Liver (tissue), 9 donors: ENCODE data around the gene METTL8. TPM values are rescaled to one million over a fixed set of nuclear protein-coding genes. Genes with fewer than 3 reads are reported as not detected.

Experiments
- DNase-seq: peaks from one replicate; pipeline ENCODE4 v3.0.0-alpha.2; 2017; ENCODE audit warnings: low spot score
- H3K27ac ChIP-seq, 2 donors: one replicate each; pipeline ENCODE4 v1.7.0; 2013; ENCODE audit warnings: inconsistent platforms in 2 of 2, low read length in 2 of 2, control low read depth in 1 of 2, low read depth in 1 of 2, mild to moderate bottlenecking in 1 of 2
- H3K27me3 ChIP-seq, 4 donors: one replicate each; pipeline versions ENCODE4 v1.6.1 to v1.7.0; 2013; ENCODE audit warnings: low read length in 3 of 4, inconsistent platforms in 1 of 4, mild to moderate bottlenecking in 1 of 4, moderate library complexity in 1 of 4; ENCODE audit not compliant: control insufficient read depth in 4 of 4, insufficient read depth in 4 of 4
- H3K36me3 ChIP-seq, 4 donors: one replicate each; pipeline versions ENCODE4 v1.6.1 to v1.7.0; 2013; ENCODE audit warnings: low read length in 3 of 4, mild to moderate bottlenecking in 3 of 4, low read depth in 1 of 4, moderate library complexity in 1 of 4; ENCODE audit not compliant: control insufficient read depth in 4 of 4, insufficient read depth in 3 of 4
- H3K4me1 ChIP-seq, 4 donors: one replicate each; pipeline versions ENCODE4 v1.6.1 to v1.7.0; 2013; ENCODE audit warnings: low read length in 3 of 4, mild to moderate bottlenecking in 3 of 4, moderate library complexity in 1 of 4; ENCODE audit not compliant: control insufficient read depth in 4 of 4, insufficient read depth in 4 of 4
- H3K4me3 ChIP-seq, 3 donors: one replicate each; pipeline versions ENCODE4 v1.6.1 to v1.7.0; 2013; ENCODE audit warnings: low read length in 3 of 3, control low read depth in 1 of 3, low read depth in 1 of 3, mild to moderate bottlenecking in 1 of 3
- H3K9ac ChIP-seq, 2 donors: one replicate each; pipeline ENCODE4 v1.7.0; 2013; ENCODE audit warnings: low read length in 2 of 2, mild to moderate bottlenecking in 2 of 2, moderate library complexity in 2 of 2, control low read depth in 1 of 2, low read depth in 1 of 2
- H3K9me3 ChIP-seq, 4 donors: one replicate each; pipeline versions ENCODE4 v1.6.1 to v1.7.0; 2013; ENCODE audit warnings: low read length in 3 of 4; ENCODE audit not compliant: control insufficient read depth in 4 of 4
- ATF3 ChIP-seq: IDR thresholded peaks from 2 replicates; pipeline ENCODE4 v1.6.1; 2016; ENCODE audit warnings: antibody characterized with exemption
- CTCF ChIP-seq: fragments of 150-350 bp; IDR thresholded peaks from 2 replicates; pipeline ENCODE4 v1.5.1; 2017; ENCODE audit warnings: improper control_type of control experiment, low read depth, low read length; ENCODE audit not compliant: missing input control
- FOXA1 ChIP-seq: IDR thresholded peaks from 2 replicates; pipeline ENCODE4 v1.6.1; 2016; ENCODE audit warnings: antibody characterized with exemption
- HNF4G ChIP-seq: IDR thresholded peaks from 2 replicates; pipeline ENCODE4 v1.6.1; 2016; ENCODE audit warnings: antibody characterized with exemption
- JUND ChIP-seq, 2 donors: IDR thresholded peaks; 2 replicates each; pipeline ENCODE4 v1.6.1; 2016; ENCODE audit warnings: antibody characterized with exemption in 2 of 2
- MAX ChIP-seq: IDR thresholded peaks from 2 replicates; pipeline ENCODE4 v1.6.1; 2016; ENCODE audit warnings: antibody characterized with exemption
- RAD21 ChIP-seq, 2 donors: IDR thresholded peaks; 2 replicates each; pipeline ENCODE4 v1.6.1; 2016; ENCODE audit warnings: antibody characterized with exemption in 2 of 2, mild to moderate bottlenecking in 2 of 2
- REST ChIP-seq: IDR thresholded peaks from 2 replicates; pipeline ENCODE4 v1.6.1; 2016; ENCODE audit warnings: antibody characterized with exemption, mild to moderate bottlenecking
- TAF1 ChIP-seq: conservative IDR thresholded peaks from 2 replicates; pipeline ENCODE4 v1.6.1; 2016; ENCODE audit warnings: antibody characterized with exemption, mild to moderate bottlenecking
- WGBS: extraction: QIAGEN DNeasy Blood & Tissue Kit; methylation state at CpG from one replicate; pipeline ENCODE4 v1.1.7; 2013; 5-methylcytosine and 5-hydroxymethylcytosine counted together
- polyA plus RNA-seq, 2 donors: library from polyadenylated mRNA; stranded (reverse) in 1 of 2; unstranded in 1 of 2; fragments of 200-250 nt in 1 of 2; fragments of >200 nt in 1 of 2; fragmentation: Nextera tagmentation in 1 of 2; extraction: Ambion mirVana in 1 of 2; gene quantifications; one replicate each; pipeline versions ENCODE4 v1.2.1 to v1.2.3, GENCODE V29; 2013 to 2015
- total RNA-seq, 2 donors: library from RNA; depleted of rRNA; stranded (reverse); fragments of >200 nt; gene quantifications; one replicate each; pipeline ENCODE4 v1.2.3, GENCODE V29; 2014
- donor health status: healthy.
- donor health status: healthy.
- donor health status: healthy.
- donor health status: healthy.
- donor health status: healthy.

Gene METTL8
- total and polyA plus RNA-seq, 4 donors, result 3.6 to 8.1 (median 5.9) TPM

- TF ChIP-seq ATF3 (no peak), HNF4G (no peak)
These were observed 146.7 kb downstream of the METTL8 start (continued) for GRCh38 chr2:171287036-171287571.

GRCh38 chr2:171281110-171281509, 152.7 kb downstream of the METTL8 start:
- Histone ChIP-seq H3K9me3 (no peaks in the 10 kb centered on the region), H3K9ac (no peak overlapping the region), H3K4me3 (no peak overlapping the region), H3K36me3 (no peaks in the 10 kb centered on the region), H3K27me3 (no peaks in the 10 kb centered on the region), H3K4me1 (no peaks in the 10 kb centered on the region), H3K27ac (no peak overlapping the region)
- TF ChIP-seq REST (no peak), CTCF (no peak), ATF3 (no peak), FOXA1 (no peak), TAF1 (no peak), JUND (IDR thresholded peaks at IDR 0.05) (no peak)
- WGBS, result 98% methylated on average over 3 of the region's 3 CpGs
- DNase-seq, result no peak

GRCh38 chr2:171279983-171280790, 153.6 kb downstream of the METTL8 start:
- DNase-seq, result no peak
- TF ChIP-seq REST (no peak), MAX (no peak), RAD21 (IDR thresholded peaks at IDR 0.05) (no peak)
- H3K9me3 ChIP-seq, result no peaks in the 10 kb centered on the region
- H3K4me3 ChIP-seq, result no peak overlapping the region
- WGBS, result 93% methylated on average over 13 of the region's 13 CpGs
- H3K9ac ChIP-seq, result no peak overlapping the region
- no peaks in the 10 kb centered on the region for H3K4me1 ChIP-seq
- H3K36me3 ChIP-seq, result no peaks in the 10 kb centered on the region
- H3K27me3 ChIP-seq, result no peaks in the 10 kb centered on the region
- H3K27ac ChIP-seq, result no peak overlapping the region
